ENCODE measurements around the gene MAPK12. TPM values are rescaled to one million over a fixed set of nuclear protein-coding genes. Genes with fewer than 3 reads are reported as not detected.
A peak's percentile ranks its signal among the peaks of the same experiment; 100 is the strongest.

Gene MAPK12
- total RNA-seq, 1 donor from 2014 or later: 23.2 TPM

DNA sequence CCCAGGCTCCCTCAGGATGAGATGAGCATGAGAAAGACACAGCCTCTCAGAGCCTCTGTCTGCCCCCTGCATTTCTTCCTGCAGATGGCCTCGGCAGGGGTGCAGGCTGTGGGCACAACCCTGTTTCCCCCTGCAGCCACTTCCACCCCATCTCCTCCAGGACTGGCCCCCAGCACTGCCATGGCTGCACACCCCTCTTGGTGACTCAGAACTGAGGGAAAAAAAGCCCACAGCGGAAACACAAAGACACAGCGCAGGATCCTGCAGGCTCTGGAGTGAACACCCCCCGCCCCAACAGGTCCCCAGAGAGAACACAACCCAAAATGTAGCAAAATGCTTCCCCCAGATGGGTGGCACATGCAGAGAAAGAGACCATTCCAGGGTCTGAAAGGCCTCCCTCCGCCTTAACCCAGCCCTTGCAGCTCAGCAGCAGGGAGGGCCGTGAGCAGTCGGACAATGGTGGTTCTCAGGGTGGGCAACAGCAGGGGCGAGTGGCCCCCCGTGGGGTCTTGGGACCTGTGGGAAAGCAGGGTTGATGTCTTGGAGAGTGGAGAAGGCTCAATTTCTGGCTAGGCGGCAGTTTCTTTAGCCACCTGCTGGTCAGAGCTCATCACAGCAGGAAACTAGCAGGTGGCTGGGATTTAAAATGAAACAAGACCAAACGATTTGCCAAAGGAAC lies 24.6 kb downstream of the MAPK12 start:
- no peak for DNase-seq (ENCODE audit: low spot score)

DNA sequence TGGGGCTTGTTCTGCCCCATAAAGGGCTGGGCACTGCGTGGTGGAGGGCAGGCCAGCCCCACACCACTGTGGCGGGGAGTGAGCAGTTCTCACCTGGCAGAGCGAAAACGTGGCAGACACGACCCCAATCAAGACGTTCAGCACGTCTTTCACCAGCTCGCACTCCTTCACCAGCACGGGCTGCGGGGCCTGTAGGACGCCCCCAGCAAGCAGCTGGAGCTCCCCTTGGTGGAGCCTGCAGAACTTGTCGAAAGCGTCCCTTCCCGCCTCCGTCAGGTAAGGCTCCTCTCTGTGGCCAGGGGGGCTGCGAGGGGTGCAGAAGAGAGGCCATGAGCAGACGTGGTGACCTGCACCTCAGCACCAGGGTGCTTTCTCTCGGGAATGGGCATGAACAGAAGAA lies 28.3 kb downstream of the MAPK12 start:
- no peak for DNase-seq (ENCODE audit: low spot score)

DNA sequence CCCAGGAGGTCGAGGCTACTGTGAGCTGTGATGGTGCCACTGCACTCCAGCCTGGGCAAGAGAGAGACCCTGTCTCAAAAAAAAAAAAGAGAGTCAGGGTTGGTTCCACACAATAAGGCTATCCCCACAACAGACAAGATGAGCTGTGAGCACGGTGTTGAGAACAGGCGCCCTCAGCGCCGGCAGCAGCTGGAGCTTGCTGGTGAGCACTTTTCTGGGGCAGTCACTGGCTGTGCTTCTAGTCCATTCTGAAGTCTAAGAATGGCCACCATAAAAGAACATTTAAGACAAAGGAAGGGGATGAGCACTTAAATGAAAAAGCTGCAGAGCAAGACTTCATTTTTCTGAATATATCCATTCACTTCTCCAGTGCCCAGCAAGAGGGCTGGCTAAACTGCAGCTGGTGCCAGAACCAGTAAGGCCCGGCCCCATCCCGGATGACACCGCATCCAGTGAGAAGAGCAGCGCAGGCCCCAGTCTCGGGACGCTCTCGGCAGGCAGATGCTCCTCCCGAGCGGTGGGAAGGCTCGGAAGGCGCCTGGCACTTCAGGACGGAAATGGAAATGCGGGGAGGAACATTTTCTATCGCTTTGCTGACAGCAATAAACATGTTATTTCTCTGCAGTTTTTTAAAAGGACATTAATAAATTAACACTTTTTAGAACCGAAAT lies 28.9 kb downstream of the MAPK12 start:
- no peak for DNase-seq (ENCODE audit: low spot score)

- no peak for DNase-seq (ENCODE audit: low spot score)
These were observed 32.1 kb downstream of the MAPK12 start for GRCh38 chr22:50229370-50229769.

DNA sequence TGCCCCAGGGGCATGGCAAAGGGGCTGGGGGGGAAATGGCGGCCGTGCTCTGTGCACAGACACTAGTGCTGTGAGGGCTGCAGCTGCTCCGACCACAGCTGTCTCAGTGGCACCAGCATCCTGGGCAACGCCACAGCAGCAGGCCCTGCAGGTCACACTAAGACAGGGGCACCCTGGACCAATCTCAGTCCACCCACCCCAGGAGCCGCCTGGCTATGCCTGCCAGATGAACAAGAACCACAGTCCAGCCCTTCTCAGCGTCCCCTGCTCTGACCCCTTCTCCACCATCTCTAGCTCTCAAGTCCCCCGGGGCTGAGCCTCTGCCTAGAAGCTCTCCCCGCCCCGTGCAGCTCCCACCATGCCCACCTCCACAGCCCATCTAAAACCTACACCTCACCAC lies 33.1 kb downstream of the MAPK12 start:
- no peak for DNase-seq (ENCODE audit: low spot score)

DNA sequence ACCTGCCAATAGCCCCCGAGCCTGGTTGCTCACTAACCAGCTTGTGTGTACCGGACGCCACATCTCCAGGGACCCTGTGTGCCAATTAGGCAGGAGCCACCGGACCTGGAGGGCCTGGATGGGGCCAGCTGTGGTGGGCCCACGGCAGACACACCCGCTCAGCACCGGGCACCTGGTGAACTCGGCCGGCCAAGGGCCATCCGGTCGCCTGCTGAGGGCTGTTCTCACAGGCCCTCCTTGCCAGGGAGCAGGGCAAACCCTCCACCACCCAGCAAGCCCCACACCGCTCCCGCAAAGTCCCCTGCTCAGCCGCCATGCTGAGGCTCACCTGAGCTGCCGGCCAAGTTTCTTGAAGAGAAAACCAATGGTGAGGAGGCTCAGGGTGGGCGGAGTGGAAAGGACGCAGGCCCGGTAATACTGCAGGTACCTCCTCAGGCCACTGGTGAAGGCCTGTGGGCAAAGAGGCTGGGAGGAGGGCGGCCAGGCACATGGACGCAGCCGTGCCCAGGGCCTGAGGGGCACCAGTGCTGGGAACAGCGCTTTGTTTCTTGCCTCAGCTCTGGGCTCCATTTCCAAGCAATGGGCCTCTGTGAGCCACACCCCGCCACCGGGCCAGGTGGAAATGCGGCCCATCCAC lies 33.8 kb downstream of the MAPK12 start:
- DNase-seq (ENCODE audit: low spot score): no peak

- no peak for DNase-seq (ENCODE audit: low spot score)
These were observed 34.7 kb downstream of the MAPK12 start for GRCh38 chr22:50226875-50227165.

- no peak for DNase-seq (ENCODE audit: low spot score)
These were observed 35.2 kb downstream of the MAPK12 start for GRCh38 chr22:50226063-50226874.

GRCh38 chr22:50225200-50225969 lies 36.1 kb downstream of the MAPK12 start:
- DNase-seq (ENCODE audit: low spot score): no peak

DNA sequence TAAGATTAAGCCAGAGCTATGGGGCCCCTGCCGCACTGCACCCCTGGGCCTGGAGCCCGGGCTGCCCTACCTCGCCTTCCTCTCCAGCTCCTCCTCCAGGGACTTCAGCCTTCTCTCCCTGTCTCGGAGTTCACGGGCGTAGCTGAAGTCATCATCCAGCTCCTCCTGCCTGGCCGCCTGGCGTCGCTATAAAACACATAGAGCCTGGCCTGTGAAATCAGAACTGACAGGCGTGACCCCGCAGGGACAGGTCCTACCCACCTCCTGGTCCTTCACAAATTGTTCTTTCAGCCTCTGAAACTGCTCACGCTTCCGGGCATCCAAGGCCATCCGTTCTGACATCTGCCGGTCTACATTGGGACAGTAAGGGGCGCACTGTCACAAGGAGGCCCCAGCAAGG lies 37.4 kb downstream of the MAPK12 start:
- no peak for DNase-seq (ENCODE audit: low spot score)

DNA sequence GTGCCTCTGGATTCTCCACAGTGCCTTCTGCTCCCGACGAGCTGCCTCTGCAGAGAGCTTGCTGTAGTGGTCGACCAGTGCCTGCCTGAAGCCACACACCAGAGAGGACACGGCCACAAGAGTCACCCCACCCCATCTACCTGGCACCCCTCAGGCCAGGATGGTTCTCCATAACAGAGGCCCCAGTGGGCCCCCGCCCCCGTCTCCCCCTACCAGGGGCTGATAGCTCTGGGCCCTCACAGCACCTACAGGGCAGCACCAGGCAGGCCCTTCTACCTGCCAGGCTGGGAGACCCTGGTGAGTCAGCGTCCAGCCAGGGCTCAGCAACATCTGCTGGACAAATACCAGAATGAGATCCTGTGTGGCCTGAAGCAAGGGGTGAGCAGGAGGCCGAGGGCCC lies 39.0 kb downstream of the MAPK12 start:
- no peak for DNase-seq (ENCODE audit: low spot score)

- no peak for DNase-seq (ENCODE audit: low spot score)
These were observed 39.8 kb downstream of the MAPK12 start for GRCh38 chr22:50221410-50222300.

GRCh38 chr22:50220603-50221409 lies 40.7 kb downstream of the MAPK12 start:
- DNase-seq (ENCODE audit: low spot score): no peak

- DNase-seq (ENCODE audit: low spot score): no peak
These were observed 41.5 kb downstream of the MAPK12 start for GRCh38 chr22:50219800-50220602.

GRCh38 chr22:50218996-50219727 lies 42.3 kb downstream of the MAPK12 start:
- peak; percentile 82 for DNase-seq (ENCODE audit: low spot score)

DNA sequence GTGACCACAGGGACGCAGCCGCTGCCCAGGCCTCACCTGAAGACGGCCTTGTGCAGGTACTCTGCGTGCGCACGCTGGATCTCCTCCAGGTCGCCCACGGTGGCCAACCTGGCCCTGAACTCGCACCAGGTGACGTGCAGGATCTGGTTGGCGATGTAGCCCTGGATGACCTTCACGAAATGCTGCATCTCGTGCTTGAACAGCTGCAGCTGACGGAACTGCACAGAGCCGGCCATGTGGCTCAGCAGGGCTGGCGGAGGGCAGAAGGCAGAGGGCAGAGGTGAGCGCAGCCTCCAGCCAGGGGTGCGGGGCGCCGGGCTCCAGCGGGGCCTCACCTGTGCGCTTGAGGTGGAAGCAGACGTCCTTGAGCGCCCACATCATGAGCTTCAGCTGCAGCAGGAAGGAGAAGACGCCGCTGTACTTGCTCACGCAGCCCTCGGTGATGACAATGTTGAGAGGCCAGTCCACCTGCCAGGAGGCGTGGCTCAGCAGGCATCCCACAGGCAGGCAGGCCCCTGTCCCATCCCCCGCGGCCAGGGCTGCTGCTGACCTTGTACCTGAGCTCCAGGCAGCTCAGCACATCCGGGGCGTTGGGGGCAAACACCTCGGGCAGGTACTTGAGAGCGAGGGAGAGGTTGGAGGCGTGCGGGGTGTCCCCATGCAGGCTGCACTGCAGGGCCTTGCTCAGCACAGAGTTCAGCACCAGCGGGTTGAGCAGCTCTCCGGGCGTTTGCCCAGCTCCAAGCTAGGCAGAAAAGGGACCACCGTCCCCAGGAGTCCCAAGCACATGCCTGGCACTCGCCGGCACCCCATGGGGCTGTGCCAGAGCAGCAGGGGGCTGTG lies 43.1 kb downstream of the MAPK12 start:
- no peak for DNase-seq (ENCODE audit: low spot score)

DNA sequence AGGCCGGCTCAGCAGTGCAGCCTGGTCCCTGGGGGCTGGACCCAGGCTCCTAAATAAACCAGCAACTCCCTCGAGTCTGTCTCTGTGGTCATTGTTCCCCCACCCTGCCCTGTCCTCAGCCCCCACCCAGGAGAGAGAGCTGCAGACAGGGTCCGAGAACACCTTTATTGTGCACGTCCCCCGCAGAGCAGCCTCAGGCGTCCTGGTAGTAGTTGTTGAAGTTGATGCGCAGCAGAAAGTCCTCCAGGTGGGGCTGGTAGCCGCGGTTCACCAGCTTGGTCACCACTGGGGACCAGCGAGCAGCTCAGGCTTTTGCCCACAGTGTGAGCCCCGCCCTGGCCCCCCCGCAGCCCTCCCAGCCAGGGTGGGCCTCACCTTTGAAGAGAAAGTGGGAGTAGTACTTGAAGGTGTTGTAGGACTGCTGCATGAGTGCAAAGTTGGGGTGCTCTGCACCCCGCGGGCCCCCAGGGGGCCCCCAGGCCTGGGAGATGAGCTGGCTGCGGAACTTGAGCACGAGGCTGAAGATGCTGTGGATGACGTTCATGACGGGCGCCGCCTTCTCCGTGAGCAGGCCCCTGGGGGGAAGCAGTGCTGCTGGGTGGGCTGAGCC lies 43.8 kb downstream of the MAPK12 start:
- no peak for DNase-seq (ENCODE audit: low spot score)

Data from mucosa of gallbladder (tissue), 1 donor.